Psoas muscle (tissue), 8 donors: ENCODE results near the gene TSPAN10. TPM values are rescaled to one million over a fixed set of nuclear protein-coding genes. Genes with fewer than 3 reads are reported as not detected.
A peak's percentile ranks its signal among the peaks of the same experiment; 100 is the strongest.

Experiments used
- ATAC-seq, 4 donors: fragments of 200-7000 bp; cut with Tn5 transposase; one replicate each; pipeline ENCODE4 v1.9.1; 2020; ENCODE audit warnings: moderate library complexity in 3 of 4, mild to moderate bottlenecking in 2 of 4
- DNase-seq, 2 donors: peaks; one replicate each; pipeline ENCODE4 v3.0.0-alpha.2; 2020
- H3K27ac ChIP-seq: fragments of 200-600 bp; one replicate; pipeline ENCODE4 v1.8.0; 2022
- H3K27me3 ChIP-seq, 3 donors: fragments of 200-600 bp in 1 of 3; one replicate each; pipeline versions ENCODE4 v1.6.1 to v1.8.0; 2013 to 2022; ENCODE audit warnings: low read length in 2 of 3, mild to moderate bottlenecking in 2 of 3, moderate library complexity in 1 of 3; ENCODE audit not compliant: insufficient read depth in 3 of 3
- H3K36me3 ChIP-seq, 2 donors: fragments of 200-600 bp in 1 of 2; one replicate each; pipeline versions ENCODE4 v1.6.1 to v1.8.0; 2013 to 2022; ENCODE audit warnings: low read depth in 1 of 2, mild to moderate bottlenecking in 1 of 2, moderate library complexity in 1 of 2; ENCODE audit not compliant: insufficient read depth in 1 of 2
- H3K4me1 ChIP-seq: fragments of 200-600 bp; one replicate; pipeline ENCODE4 v1.8.0; 2022
- H3K4me3 ChIP-seq: fragments of 200-600 bp; one replicate; pipeline ENCODE4 v1.8.0; 2022; ENCODE audit warnings: mild to moderate bottlenecking
- H3K9me3 ChIP-seq: fragments of 200-600 bp; one replicate; pipeline ENCODE4 v1.8.0; 2022
- WGBS, 3 donors: extraction: QIAGEN DNeasy Blood & Tissue Kit; methylation state at CpG; one replicate each; pipeline versions ENCODE4 v1.1.6 to v1.1.7; 2013; 5-methylcytosine and 5-hydroxymethylcytosine counted together
- intact Hi-C, 2 donors: fragments of 100-400 bp; cut with DNase I; formaldehyde crosslinking; loops; one replicate each; pipeline versions ENCODE4 v1.11.0 to v1.14.2; 2022
- polyA plus RNA-seq, 3 donors: library from polyadenylated mRNA; stranded (reverse); fragments of 200-250 nt; gene quantifications; one replicate each; pipeline ENCODE4 v1.2.3, GENCODE V29; 2013
- total RNA-seq, 4 donors: library from RNA; stranded (reverse); fragmentation: NEBNext Ultra II Directional in 2 of 4; extraction: Animal tissue kit (Norgen Biotek cat#: 25700) in 2 of 4; gene quantifications; one replicate each; pipeline versions ENCODE4 v1.2.1 to v1.2.4, GENCODE V29; 2021 to 2023
- TF ChIP-seq, protein P1 (sequence below): fragments of 200-600 bp; IDR thresholded peaks from one replicate; pipeline ENCODE4 v1.8.0; 2022; ENCODE audit warnings: antibody characterized with exemption
- donor health status: healthy with polysubstance abuse.
- donor health status: DM: no; HTN: no; CAD: no; lungs with moderate emphysema.
- donor health status: Bipolar disorder and iron deficiency.
- donor health status: healthy.
- donor health status: DM: yes; HTN: yes; CAD: no.
- donor health status: DM: no; HTN: no; CAD: no.
- donor health status: DM: no; HTN: no; CAD: no.
- donor health status: DM: yes; HTN: yes; CAD: no.

TSPAN10 gene
- total and polyA plus RNA-seq, 7 donors = 0.09 to 0.67 (median 0.22) TPM; not detected in 2

DNA sequence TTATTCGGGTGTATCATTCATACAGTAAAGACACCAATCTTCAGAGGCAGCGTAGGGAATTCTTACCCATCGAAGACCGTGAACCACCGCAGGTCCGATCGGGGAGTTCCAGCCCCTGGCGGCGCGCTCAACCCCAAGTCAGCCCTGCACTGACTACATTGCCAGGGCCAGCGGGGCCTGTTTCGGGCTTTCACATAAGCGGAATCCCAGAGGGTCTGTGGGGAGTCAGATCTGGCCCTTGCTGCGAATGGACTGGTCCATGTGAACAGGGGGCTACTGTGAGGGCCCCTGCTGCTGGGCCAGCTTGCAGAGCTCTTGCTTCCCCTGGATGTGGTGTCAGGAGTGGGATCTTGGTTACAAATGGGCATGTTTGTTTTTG, 11.7 kb downstream of the TSPAN10 start:
- H3K9me3 ChIP-seq = no peaks in the 10 kb centered on the region
- no peaks in the 10 kb centered on the region for H3K4me1 ChIP-seq
- H3K27me3 ChIP-seq = peaks cover 0 to 42% (median 18%) of the 10 kb centered on the region in 3 donors
- intact Hi-C loops = no loop called here
- no peaks in the 10 kb centered on the region for H3K36me3 ChIP-seq
- ATAC-seq (no peak), DNase-seq (no peak)
- no peak overlapping the region for H3K27ac ChIP-seq
- TF ChIP-seq, protein P1, sequence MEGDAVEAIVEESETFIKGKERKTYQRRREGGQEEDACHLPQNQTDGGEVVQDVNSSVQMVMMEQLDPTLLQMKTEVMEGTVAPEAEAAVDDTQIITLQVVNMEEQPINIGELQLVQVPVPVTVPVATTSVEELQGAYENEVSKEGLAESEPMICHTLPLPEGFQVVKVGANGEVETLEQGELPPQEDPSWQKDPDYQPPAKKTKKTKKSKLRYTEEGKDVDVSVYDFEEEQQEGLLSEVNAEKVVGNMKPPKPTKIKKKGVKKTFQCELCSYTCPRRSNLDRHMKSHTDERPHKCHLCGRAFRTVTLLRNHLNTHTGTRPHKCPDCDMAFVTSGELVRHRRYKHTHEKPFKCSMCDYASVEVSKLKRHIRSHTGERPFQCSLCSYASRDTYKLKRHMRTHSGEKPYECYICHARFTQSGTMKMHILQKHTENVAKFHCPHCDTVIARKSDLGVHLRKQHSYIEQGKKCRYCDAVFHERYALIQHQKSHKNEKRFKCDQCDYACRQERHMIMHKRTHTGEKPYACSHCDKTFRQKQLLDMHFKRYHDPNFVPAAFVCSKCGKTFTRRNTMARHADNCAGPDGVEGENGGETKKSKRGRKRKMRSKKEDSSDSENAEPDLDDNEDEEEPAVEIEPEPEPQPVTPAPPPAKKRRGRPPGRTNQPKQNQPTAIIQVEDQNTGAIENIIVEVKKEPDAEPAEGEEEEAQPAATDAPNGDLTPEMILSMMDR = no peak
- no peak overlapping the region for H3K4me3 ChIP-seq
- WGBS, 3 donors = 48 to 60% (median 55%) methylated on average over 14 of the region's 14 CpGs

DNA sequence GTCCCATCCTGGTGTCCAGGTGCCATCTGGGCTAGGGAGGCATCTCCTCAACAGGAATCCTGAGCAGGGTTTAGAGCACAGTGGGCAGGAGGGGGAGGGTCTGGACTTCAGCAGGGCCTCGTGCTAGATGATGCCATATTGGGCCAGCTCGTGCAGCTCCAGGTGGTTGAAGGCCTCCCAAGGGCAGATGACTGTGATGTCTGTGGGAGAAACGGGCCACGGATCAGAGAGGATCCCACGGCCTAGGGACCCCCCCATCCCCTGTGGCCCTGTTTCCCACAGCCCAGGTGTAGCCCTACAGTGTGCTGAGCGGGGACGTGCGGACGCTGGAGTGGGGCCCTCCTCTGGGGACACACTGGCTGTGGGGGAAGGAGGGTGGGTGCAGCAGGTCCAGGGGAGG, 14.0 kb downstream of the TSPAN10 start:
- intact Hi-C loops = no loop called here
- TF ChIP-seq, protein P1 = no peak
- Histone ChIP-seq H3K4me3 (no peak overlapping the region), H3K36me3 (no peaks in the 10 kb centered on the region), H3K4me1 (no peaks in the 10 kb centered on the region), H3K27ac (no peak overlapping the region), H3K9me3 (no peaks in the 10 kb centered on the region), H3K27me3 (peaks cover 0 to 42% (median 18%) of the 10 kb centered on the region in 3 donors)
- 59 to 73% (median 62%) methylated on average over 9 of the region's 9 CpGs for WGBS, 3 donors
- no peak for ATAC-seq
- no peak for DNase-seq

DNA sequence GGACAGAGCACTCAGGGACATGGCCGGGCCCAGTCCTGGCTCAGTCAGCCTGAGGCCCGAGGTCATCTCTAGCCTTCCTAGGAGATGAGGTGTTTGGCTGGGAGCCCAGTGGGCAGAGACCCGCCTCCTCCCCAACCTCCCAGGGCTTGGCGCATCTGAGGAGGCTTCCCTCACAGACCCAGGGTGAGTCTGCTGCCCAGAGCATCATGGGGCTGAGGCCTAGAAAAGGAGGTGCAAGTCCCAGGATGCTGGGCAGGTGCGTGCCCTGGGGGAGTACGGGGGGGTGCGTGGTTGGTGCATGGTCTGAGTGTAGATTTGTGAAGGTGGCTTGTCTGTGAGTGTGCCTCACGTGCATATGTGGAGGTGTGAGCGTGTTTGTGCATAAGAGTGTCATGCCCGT, 14.7 kb downstream of the TSPAN10 start:
- peaks cover 0 to 42% (median 18%) of the 10 kb centered on the region in 3 donors for H3K27me3 ChIP-seq
- intact Hi-C loops = no loop called here
- ATAC-seq = no peak
- H3K27ac ChIP-seq = no peak overlapping the region
- H3K4me3 ChIP-seq = no peak overlapping the region
- WGBS, 3 donors = 72 to 78% (median 75%) methylated on average over 10 of the region's 10 CpGs
- peak in 1 of 2 donors; percentile 33 for DNase-seq
- TF ChIP-seq, protein P1 = no peak
- H3K9me3 ChIP-seq = no peaks in the 10 kb centered on the region
- H3K36me3 ChIP-seq = no peaks in the 10 kb centered on the region
- H3K4me1 ChIP-seq = no peaks in the 10 kb centered on the region

DNA sequence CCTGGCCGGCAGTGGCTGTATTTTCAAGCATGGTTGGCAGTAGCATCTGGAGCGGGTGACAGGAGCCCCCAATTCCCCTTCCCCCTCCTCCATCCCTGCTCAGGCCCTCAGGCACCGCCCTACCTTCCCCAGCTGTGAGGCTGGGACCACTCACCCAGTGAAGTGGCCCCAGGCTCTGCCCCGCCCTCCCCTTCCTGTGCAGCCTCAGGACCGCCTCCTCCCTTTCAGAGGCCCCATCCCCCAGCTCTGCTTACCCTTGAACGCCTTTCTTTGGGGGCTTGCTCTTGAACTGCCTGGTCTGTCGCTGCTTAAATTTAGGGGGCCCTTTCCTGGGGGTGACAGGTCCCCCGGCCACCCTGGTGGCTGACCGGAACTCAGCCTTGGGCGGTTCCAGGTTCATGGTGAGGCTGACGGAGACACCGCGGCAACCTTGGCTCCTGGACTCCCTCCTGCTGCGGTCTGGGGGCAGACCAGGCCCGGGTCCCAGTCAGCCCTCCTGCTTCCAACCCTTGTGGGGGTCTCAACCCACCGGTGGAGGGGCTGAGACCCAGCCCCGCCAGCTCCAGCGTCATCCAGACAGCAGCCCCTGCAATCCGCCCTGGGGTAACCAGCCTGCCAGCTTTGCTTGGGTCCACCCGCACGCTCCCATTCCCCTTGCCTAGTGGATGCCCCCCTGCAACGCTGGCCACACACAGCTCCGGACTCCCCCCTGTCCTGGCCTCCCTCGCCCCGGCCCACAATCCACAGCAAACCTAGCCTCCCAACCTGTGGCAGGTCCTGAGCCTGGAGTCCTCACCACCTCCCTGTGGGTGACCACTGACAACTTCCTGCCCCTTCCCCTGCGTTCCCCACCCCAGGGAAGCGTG, 16.1 kb downstream of the TSPAN10 start:
- peak overlapping the region; percentile 25 for H3K4me3 ChIP-seq
- no peak for DNase-seq
- WGBS, 3 donors = 34 to 46% (median 40%) methylated on average over 22 to 27 of the region's 27 CpGs
- intact Hi-C loops = no loop called here
- H3K27ac ChIP-seq = no peak overlapping the region
- ATAC-seq = peak in 1 of 4 donors; percentile 20
- peaks cover 0 to 30% (median 12%) of the 10 kb centered on the region in 3 donors for H3K27me3 ChIP-seq
- no peaks in the 10 kb centered on the region for H3K9me3 ChIP-seq
- H3K4me1 ChIP-seq = peaks cover 4% of the 10 kb centered on the region
- TF ChIP-seq, protein P1 = no peak
- H3K36me3 ChIP-seq = no peaks in the 10 kb centered on the region
